HG02884 (cell line): ENCODE data around the gene SPDEF.

Source experiments
- ATAC-seq: cut with Tn5 transposase; IDR thresholded peaks from one replicate; pipeline ENCODE4 v1.9.1; 2021; ENCODE audit warnings: mild to moderate bottlenecking, moderate library complexity; ENCODE audit not compliant: unreplicated experiment

The SPDEF gene

DNA sequence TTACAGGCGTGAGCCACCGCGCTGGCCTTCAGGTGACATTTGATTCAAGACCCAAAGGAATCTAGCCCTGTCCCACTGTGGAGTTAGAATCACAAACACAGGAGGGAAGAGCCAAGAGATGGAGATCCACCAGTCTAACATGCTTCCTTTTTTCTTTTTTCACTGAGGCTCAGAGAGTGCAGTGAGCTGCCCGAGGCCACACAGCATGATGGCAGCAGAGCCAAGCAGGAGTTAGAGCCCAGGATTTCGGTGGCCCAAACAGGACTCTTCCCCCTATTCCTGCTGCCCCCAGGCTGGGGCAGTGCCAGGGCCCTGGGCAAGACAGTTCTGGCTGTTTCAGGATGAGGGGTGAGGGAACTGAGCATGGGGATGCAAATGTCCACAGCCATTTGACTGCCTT lies 8.1 kb upstream of the SPDEF start:
- ATAC-seq = no peak

DNA sequence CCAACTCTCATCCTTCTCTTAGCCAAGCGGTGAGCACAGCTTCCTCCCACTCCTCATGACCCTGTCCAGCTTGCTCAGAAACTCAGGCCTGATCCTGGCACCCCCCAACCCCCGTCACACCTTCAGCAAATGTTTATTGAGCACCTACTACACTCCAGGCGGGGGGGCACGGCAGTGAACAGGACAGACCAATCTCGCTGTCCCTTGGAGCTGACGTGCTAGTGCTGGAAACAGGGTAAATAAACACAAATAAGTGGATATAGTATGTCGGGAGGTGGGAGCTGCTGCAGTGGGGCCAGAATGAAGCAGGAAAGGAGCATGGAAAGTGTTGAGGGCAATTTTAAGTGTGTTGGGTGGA lies 7.4 kb upstream of the SPDEF start:
- no peak for ATAC-seq

DNA sequence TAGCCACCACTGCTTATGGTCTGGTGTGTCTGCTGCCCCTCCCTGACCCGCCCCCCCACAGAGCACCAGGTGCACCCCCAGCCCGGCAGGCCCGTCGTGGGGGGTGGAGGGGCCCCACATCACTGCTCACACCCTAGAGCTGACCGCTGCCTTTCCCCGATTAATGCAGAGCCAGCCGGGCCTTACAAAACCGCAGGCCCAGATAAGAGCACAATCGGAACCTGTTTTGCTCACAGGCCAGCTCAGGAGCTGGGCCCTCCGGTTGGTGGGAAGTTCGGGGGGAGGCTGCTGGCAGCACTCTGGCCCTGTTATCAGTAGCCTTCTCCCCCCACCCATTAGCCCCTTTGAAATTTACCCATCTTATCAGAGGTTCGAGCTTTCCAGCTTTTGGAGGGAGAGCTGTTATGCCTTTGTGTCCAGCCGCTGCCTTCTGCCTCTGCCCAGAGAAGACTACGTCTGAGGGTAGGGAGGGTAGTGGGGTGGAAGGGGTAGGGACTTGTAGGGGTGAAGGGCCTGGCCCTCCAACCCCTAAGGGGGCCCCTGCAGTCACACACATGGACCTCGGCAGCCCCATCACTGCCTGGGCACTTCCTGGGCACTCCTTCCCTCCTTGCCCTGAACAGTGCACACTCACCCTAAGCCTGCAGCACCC lies 6.9 kb upstream of the SPDEF start:
- no peak for ATAC-seq

DNA sequence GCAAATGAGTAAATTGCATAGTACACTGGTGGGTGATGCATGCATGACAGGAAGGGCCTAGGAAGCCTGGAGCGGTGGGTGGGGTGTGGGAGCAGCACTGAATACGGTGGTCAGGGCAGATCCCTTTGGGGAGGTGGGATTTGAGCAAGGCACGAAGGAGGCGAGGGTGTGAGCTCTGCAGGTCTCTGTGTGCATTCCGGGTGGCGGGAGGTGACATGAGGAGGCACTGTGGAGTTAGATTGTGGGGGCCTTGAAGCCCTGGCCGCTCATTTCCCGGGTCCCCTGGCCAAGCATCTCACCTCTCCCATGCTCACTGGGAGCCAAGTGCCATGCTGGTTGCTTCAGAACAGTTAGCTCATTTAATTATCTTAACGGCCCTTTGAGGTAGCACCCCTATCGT lies 6.2 kb upstream of the SPDEF start:
- ATAC-seq = no peak

DNA sequence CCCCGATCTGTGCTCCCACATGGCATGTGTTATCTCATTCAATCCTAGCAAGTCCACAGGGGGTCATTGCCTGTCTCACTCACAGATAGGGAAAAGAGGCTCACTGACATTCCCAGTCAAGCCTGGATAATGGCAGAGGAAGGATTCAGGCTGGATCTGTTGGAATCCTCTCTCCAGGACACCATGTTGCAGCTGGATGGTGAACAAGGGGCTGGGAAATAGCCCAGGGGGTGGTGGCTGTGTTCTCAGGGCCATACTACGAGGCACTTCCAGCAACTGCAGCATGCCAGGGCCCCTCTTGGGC lies 5.0 kb upstream of the SPDEF start:
- no peak for ATAC-seq

DNA sequence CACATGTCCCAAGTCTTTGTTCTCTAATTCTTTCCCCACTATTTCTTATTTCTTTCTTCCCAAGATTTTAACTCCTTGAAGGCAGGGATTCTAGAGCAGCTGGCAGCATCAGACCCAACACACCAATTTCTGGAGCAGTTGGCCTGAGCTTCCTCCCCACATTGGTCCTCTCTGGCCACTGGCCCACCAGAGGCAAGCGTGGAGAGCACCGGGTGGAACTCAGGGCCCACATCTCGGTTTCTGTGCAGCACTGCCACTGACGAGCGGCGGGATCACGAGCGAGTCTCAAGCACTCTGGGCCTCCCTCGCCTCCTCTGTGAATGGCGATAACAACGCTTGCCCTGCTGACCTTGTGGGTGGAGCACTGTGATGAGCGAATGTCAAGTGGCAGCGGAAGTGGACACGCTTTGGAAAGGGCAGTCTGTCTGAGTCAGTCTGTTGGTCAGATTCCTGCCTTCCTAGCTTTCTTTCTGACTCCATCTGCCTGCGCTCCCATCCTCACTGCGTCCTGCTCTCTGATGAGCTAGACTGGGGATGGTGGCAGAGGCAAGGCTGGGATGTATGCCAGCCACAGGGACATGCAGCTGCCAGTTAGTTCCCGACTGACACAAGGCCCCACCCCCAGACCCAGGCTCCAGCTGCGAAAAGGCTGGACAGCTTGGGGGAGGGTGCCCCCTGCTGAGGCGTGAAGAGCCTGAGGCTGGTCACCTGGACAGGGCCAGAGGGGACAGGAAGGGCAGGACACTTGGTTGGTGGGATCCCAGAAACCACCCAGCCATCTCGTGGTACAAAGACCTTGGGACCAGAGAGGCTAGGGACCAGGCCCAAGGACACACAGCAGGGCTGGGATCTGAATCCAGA lies 4.5 kb upstream of the SPDEF start:
- ATAC-seq = no peak

DNA sequence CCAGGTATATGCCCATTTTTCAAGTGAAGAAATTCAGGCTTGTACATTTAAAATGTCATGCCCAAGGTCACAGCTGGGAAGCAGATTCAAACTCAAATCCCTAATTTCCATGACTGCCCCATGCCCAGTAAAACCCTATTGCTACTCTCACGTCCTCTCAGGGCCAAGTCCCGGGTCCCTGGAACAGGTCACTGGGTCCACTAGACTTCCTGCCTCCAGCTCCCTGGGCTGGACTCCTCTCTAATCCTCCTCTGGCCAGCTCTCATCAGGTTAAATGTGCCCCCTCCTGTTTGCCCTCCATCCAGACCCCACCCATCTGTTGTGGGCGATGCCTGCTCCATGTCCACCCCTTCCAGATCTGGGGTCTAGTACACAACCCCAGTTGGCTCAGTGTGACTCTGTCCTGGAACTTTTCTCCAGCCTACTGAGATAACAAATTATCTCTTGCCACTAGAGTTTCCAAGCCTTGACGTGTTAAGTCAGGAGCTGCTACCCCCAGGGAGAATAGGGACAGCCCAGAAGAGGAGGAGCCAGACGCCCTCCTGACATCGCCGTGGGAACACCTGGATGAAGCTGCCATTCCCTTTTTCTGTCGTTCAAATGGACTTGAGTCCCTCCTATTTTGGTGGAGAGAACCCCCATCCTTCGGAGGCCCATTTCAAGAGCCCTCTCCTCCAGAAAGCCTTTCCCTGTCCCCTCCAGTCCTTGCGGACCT lies 3.7 kb upstream of the SPDEF start:
- no peak for ATAC-seq

DNA sequence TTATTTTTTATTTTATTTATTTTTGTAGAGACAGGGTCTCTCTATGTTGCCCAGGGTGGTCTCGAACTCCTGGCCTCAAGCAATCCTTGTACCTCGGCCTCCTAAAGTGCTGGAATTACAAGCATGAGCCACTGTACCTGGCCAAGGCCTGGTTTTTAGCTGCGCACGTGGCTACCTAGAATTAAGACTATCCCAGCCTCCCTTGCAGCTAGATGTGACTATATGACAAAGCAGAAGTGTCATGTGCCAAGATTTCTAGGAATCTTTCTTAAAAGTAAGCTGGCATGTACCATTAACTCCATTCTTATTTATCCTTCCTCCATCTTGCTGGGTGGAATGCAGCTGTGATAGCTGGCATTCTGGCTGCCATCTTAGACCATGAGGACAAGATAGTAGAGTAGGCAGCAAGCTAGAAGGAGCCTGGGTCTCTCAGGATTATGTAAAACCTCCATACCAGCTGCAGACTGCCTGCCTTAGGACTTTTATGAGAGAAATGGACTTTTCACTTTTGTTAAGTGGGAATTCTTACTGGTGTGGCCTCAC lies 2.1 kb upstream of the SPDEF start:
- no peak for ATAC-seq

DNA sequence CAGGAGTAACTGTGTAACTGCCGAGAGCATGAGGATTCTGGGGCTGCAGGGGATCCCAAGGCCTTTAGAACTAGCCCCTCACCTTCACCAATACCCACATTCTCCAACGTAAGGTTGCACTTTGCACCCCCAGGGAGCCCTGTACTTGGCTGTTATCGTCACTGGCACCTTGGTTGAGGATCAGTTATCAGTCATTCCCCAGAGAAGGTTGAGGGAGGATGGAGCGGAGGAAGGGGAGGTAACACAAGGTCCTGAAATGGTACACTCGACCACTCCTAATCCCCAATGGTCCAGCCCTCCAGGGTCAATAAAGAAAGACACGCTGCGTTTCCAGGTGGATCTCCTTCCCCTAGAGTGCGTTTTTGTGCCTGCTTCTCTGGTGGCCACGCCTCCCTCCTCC lies 1.1 kb upstream of the SPDEF start:
- ATAC-seq = no peak

DNA sequence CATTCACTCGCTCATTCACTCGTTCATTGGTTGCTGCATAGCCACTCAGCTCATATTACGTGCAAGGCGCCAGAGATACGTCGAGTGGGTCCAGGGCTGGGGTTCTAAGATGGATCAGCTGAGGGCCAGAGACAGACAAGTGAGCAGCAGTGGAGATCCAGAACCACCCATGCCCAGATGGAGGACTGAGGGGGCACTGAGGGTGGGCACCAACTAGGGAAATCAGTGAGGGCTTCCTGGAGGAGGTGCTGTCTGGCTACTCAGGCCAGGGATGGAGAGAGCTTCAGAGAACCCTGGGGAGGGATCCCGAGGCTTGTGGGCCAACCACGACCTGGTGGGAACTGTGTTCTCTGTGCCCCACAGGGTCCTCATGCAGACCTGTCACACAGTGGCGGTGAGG lies 364 bp upstream of the SPDEF start:
- no peak for ATAC-seq

DNA sequence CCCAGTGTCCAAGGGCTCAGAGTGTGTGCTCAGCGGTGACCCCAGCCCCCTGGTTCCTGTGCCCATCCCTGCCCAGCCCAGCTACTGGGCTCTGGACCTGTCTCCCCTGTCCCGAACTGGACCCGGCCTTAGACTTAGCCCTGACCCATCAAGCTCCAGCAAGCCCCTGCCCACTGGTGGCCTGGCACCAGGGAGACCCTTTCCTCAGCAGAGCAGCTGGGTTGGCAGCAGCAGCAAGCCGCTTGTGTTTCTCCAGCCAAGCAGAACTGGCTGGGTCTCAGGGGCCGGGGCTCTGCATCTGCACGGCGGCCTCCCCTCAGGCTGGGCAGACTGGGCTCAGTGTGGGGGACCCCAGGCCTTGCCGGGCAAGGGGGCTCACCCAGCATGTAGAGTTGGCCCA lies 801 bp downstream of the SPDEF start:
- no peak for ATAC-seq

DNA sequence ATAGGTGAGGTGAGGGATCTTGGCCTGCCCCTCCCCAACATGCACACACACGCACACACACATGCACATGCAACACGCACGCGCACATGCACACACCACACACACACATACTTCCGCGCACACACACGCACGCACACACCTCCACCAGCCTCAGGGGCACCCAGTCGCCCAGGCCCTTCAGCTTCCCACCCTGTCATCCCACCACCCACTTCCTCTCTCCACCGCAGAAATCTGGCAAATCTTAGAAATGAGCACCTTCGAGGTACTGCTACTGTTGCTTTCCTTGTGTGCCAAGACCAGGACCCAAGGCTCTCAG lies 1.2 kb downstream of the SPDEF start:
- no peak for ATAC-seq

DNA sequence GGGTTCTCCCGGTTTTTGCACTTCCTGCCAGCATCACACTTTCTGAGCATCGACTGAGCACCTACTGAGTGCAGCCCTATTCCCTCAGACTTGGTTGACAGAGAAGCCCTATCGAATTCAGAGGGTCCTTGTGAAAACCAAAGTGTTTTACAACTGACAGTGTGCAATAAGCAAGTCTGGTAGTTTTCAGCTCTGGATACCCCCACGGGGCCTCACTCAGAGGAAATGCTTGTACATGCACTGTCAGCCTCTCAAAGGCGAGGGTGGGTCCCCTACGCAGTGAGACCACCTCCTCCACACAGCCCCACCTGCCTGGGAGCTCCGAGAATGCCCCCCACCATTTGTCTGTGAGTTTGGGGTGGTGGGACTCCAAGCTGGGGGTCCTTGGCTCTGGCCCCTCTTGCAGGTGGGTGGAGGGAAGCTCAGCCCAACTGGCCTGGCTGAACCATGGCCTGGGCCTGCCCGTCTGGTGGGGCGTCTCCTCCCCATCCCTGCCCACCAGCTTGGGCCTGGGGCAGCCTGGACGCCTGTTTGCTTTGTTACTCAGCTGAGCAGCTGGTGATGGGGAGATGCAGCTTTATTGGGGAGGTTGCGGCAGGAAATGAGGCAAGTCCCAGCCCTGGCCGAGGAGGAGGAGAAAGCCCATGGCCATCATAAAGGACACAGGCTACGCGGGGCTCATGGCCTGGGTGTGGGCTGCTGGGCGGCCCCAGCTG lies 1.7 kb downstream of the SPDEF start:
- ATAC-seq = no peak

DNA sequence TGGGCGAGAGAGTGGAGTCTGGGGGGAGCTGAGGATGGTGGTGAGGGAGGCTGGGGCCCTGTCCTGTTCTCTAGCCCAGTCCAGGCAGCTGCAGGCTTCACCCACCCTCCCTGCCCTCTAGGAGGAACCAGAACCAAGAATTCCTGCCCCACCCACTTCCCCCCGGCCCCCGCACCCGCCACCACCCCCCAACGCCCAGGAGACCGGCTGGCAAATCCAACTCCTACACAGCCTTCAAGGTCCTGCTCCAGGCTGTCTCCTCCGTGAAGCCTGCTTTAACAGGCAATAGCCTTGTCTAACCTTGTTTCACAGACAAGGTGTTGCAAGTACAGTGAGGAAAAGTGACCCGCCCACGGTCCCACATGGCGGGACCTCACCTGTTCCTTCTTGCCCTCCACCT lies 2.4 kb downstream of the SPDEF start:
- ATAC-seq = no peak

DNA sequence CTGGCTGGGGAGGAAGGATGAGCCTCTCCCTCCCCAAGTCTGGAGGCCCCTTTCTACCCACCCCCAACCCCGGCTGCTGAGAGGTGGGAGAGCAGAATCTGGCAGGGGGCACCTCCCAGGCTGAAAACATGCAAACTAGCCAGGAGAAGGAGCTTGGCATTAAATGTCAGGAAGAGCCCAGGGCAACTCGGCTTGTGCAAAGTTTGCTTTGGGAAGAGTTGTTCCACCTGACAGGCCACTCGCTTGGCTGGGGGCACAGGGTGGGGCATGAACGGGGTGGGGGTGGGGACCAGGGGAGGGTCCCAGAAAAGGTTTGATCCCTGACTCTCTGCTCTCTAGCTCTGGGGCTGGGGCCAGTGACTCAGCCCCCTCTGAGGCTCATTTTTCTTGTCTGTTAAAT lies 3.0 kb downstream of the SPDEF start:
- ATAC-seq = no peak

DNA sequence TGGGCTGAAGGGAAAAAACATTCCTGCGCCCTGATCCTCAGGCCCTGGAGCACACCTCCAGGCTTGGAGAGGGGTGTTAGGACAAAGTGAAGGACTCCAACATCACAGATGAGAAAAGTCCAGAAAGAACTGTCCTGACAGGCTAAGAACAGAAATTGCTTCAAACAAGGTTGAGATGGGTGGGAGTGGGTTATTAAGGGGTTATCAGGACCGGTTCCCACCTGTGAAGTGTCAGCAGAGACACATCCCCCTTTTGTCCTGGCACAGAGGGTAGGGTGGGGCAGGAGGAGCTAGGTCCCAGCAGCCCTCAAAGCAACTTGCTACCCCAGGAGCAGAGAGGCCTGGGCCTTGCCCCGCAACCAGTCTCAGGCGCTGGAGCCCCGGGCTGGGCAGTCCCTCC lies 3.5 kb downstream of the SPDEF start:
- ATAC-seq = no peak

DNA sequence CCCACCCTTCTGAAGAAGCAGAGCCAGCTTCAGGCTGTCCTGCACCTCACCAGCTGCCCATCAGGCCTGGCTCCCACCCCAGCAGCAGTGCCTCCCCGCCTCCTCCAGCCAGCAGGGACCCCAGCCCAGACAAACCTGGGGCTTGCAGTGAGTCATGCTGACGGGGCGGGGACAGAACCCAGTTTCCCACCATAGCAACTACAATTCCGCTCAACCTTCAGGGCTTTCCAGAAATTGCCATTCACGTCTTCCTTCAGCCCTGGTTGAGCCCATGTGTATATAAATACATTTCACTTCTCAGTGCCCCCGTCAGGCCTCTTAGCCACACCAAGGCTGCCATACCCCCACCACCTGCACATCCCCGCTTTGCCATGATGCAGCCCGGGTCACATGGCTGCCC lies 4.4 kb downstream of the SPDEF start:
- no peak for ATAC-seq

DNA sequence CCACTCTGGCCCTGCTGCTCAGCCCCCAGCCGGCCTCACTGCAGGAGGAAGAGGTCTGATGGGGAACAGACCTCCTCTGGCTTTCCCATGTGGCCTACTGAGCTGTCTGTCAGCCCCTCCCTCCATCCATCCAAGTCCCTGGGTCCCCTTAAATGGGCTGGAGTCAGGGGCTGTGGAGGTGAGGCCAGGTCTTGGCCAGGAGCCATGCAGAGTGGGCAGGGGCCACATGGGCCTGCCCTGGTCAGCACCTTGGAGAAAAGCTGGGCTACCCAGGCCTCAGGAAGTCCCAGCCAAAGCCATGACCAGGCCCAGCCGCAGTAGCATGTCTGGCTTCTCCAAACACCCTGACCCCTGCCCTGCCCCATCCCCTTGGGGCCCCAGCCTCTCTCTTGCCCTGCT lies 6.3 kb downstream of the SPDEF start:
- ATAC-seq = no peak

DNA sequence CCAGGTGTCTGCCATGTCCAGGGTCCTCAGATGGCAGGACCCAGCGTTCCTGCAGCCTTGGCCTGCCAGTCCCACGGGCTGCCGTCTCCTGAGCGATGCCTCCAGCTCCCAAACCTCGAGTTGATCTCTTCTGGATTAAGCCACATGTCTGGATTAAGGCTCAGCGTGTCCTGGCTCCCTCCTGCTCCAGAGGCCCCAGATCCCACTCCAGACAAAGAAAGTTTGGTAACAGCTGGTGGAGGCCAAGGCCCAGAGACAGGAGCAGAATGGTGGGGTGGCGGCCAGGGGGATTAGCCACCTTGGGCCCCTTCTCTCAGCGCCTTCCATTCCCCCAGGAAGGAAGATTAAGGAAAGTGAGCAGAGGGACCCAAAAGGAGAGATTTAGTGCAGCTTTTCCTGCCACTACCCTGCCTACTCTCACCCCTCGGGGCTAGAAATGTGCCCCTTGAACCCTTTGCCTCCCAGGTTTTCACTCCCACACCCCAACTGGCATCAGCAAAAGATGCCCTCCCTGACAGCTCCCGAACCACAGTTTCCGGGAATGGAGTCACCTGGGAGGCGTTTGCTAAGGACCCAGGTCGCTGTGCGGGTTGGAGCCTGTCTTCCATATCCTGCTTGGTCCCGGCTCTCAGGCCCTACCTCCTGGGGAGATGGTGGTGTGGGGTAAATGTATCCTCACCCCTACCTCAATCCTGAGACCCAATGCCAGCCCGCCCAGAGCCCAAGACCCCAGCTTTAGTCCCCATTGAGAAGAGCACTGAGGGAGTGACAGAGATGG lies 6.9 kb downstream of the SPDEF start:
- no peak for ATAC-seq

DNA sequence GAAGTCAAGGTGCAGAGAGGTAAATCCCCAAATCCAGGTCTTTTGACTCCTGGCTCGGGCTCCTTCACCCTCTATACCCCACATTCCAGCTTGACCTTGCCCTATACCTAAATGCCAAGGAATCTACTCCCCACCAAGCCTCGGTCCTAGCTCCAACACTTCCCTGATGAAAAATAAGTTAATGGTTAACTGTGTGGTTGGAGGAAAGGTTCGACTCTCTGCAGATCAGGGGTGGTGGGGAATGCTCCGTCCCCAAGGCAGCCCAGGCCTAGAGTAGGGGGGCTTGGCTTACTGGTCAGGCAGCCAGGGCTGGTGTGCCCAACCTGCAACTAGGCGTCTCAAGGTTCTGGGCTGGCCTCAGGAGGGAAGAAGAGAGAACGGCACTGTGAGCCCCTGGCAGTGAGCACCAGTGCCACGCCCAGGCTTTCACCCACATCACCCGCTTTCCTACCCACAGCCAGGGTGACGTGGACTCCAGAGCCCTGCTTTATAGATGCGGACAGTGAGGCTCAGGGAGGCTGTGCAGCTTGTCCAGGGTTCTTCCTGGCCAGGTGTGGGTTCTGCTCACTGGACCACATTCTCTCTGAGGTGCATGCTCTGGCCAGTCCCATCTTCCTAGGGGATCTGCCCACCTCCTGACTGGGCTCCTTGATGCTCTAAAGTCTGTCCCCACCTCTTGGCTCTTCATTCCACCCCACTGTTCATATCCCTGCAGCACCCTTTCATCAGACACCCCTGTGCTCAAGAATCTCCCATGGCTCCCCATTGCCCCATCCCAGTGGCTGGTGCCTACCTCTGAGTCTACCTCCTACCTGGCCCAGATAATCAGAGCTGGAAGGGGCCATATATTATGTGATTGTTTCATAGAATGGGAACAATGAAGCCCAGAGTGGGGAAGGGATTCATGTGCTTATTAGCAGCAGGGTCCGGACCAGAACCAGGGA lies 8.2 kb downstream of the SPDEF start:
- no peak for ATAC-seq
